ENCODE results near the gene EIF4E. TPM values are rescaled to one million over a fixed set of nuclear protein-coding genes. Genes with fewer than 3 reads are reported as not detected.

Gene EIF4E
- total RNA-seq, result 78.6 and 87.0 TPM in 2 replicates

GRCh38 chr4:98928505-98929340 is at the start of gene EIF4E:
EIF4E (minus strand) TSS chr4:98929133; CDS start chr4:98929112, 21 bp downstream.
- Histone ChIP-seq H3K36me3 (ENCODE audit: control insufficient read depth, insufficient read depth, low read length) (no peaks in the 10 kb centered on the region), H3K27me3 (ENCODE audit: control insufficient read depth, insufficient read depth, low read length) (no peaks in the 10 kb centered on the region), H3K4me3 (ENCODE audit: low read depth, low read length) (peak within 1 kb of the TSS; percentile 98)
- DNase-seq (ENCODE audit: low read depth), result peak; percentile 98
- TF ChIP-seq CTCF (IDR thresholded peaks at IDR 0.05; ENCODE audit: insufficient read depth, low read length, poor library complexity, severe bottlenecking), result peak; percentile 19

GRCh38 chr4:98977557-98977956 is 48.6 kb upstream of the EIF4E start:
- H3K36me3 ChIP-seq (ENCODE audit: control insufficient read depth, insufficient read depth, low read length), result no peaks in the 10 kb centered on the region
- H3K27me3 ChIP-seq (ENCODE audit: control insufficient read depth, insufficient read depth, low read length), result no peaks in the 10 kb centered on the region
- TF ChIP-seq CTCF (IDR thresholded peaks at IDR 0.05; ENCODE audit: insufficient read depth, low read length, poor library complexity, severe bottlenecking), result no peak
- no peak overlapping the region for H3K4me3 ChIP-seq (ENCODE audit: low read depth, low read length)
- no peak for DNase-seq (ENCODE audit: low read depth)

GRCh38 chr4:98976716-98977115 is 47.8 kb upstream of the EIF4E start:
- no peak for TF ChIP-seq CTCF (IDR thresholded peaks at IDR 0.05; ENCODE audit: insufficient read depth, low read length, poor library complexity, severe bottlenecking)
- no peak for DNase-seq (ENCODE audit: low read depth)
- Histone ChIP-seq H3K4me3 (ENCODE audit: low read depth, low read length) (no peak overlapping the region), H3K36me3 (ENCODE audit: control insufficient read depth, insufficient read depth, low read length) (no peaks in the 10 kb centered on the region), H3K27me3 (ENCODE audit: control insufficient read depth, insufficient read depth, low read length) (no peaks in the 10 kb centered on the region)

- H3K4me3 ChIP-seq (ENCODE audit: low read depth, low read length), result no peak overlapping the region
- TF ChIP-seq CTCF (IDR thresholded peaks at IDR 0.05; ENCODE audit: insufficient read depth, low read length, poor library complexity, severe bottlenecking), result no peak
- no peak for DNase-seq (ENCODE audit: low read depth)
- H3K36me3 ChIP-seq (ENCODE audit: control insufficient read depth, insufficient read depth, low read length), result no peaks in the 10 kb centered on the region
- H3K27me3 ChIP-seq (ENCODE audit: control insufficient read depth, insufficient read depth, low read length), result no peaks in the 10 kb centered on the region
Observed at GRCh38 chr4:98969878-98970785, 41.2 kb upstream of the EIF4E start.

- H3K36me3 ChIP-seq (ENCODE audit: control insufficient read depth, insufficient read depth, low read length), result no peaks in the 10 kb centered on the region
- DNase-seq (ENCODE audit: low read depth), result no peak
- no peak overlapping the region for H3K4me3 ChIP-seq (ENCODE audit: low read depth, low read length)
- H3K27me3 ChIP-seq (ENCODE audit: control insufficient read depth, insufficient read depth, low read length), result no peaks in the 10 kb centered on the region
- no peak for TF ChIP-seq CTCF (IDR thresholded peaks at IDR 0.05; ENCODE audit: insufficient read depth, low read length, poor library complexity, severe bottlenecking)
Observed at GRCh38 chr4:98967786-98968329, 38.9 kb upstream of the EIF4E start.

All from kidney epithelial cell (primary cell).